Measurements from ENCODE around the gene KRT14. TPM values are rescaled to one million over a fixed set of nuclear protein-coding genes. Genes with fewer than 3 reads are reported as not detected.

Gene KRT14
- total and polyA plus RNA-seq, 2 of the 4 experiments (the other 2 are of a cell fraction), result not detected

DNA sequence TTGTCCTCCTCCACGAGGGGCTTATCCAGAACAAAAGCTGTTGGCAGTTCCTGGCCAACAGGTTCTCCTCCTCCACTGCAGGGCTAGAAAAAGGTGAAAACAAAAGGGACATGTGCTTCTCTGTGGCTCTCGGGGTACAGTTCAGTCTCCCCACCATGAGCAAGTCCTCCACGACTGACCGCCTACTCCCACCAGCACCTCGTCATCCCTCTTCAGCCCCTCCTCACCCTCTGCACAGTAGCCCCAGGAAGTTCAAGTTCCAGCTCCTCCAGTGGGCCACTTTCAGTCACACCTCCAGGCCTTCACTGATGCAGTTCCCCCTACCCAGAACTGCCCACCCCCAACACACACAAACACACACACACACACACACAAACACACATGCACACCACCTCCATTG, 34.2 kb downstream of the KRT14 start:
- dilution Hi-C loops (cut with HindIII; ENCODE audit: low sequenced_read_pairs, unreplicated experiment) (no loop called here), intact Hi-C loops (cut with micrococcal nuclease) (no loop called here), in situ Hi-C loops (cut with MboI; ENCODE audit: low sequenced_read_pairs) (loop anchor here (5.0 to 10.0 kb wide), 2 partner anchors 110 to 748 kb away; no protein-coding TSS in a partner anchor)
- Histone ChIP-seq H2BK15ac (ENCODE audit: low read depth, low read length) (no peak overlapping the region), H3K14ac (replicated peaks; ENCODE audit: low read depth, low read length) (no peak overlapping the region), H2AK9ac (replicated peaks; ENCODE audit: low read depth, low read length, poor library complexity) (no peak overlapping the region), H4K20me1 (ENCODE audit: insufficient read depth, low read length) (no peaks in the 10 kb centered on the region), H3K9ac (ENCODE audit: low read depth, low read length) (no peak overlapping the region), H2BK20ac (ENCODE audit: low read depth, low read length) (no peak overlapping the region), H2AK5ac (ENCODE audit: low read depth, low read length) (no peak overlapping the region), H3K36me3 (ENCODE audit: control insufficient read depth, insufficient read depth, low read length) (no peaks in the 10 kb centered on the region), H3K79me1 (ENCODE audit: low read depth in 1 of 2, low read length in 2 of 2) (no peaks in the 10 kb centered on the region), H3K4me1 (ENCODE audit: control insufficient read depth, insufficient read depth, low read length) (peaks cover 16% of the 10 kb centered on the region), H3K4ac (ENCODE audit: low read depth, low read length) (no peak overlapping the region), H3K4me3 (ENCODE audit: insufficient read depth, low read depth, low read length) (no peak overlapping the region), H3K18ac (ENCODE audit: low read depth, low read length) (no peak overlapping the region), H3K9me1 (ENCODE audit: insufficient read depth, low read length) (peaks cover 11% of the 10 kb centered on the region), H4K8ac (ENCODE audit: low read depth in 2 of 2, low read length in 2 of 2) (no peak overlapping the region), H2AFZ (replicated peaks; ENCODE audit: low read length, poor library complexity) (no peak overlapping the region), H3K56ac (ENCODE audit: extremely low read depth, insufficient read depth, low read length) (no peak overlapping the region), H3K9me3 (ENCODE audit: control insufficient read depth, insufficient read depth, low read length) (no peaks in the 10 kb centered on the region), H3K27ac (ENCODE audit: insufficient read depth, low read length) (no peak overlapping the region), H4K5ac (ENCODE audit: low read depth, low read length) (no peak overlapping the region), H3K4me2 (ENCODE audit: low read depth, low read length) (no peak overlapping the region), H2BK5ac (ENCODE audit: low read depth, low read length, poor library complexity, severe bottlenecking) (no peak overlapping the region), H3K27me3 (ENCODE audit: control insufficient read depth, insufficient read depth, low read length) (peaks cover 26% of the 10 kb centered on the region), H4K91ac (ENCODE audit: insufficient read depth, low read depth, low read length) (no peak overlapping the region), H3K23ac (ENCODE audit: low read depth, low read length) (no peak overlapping the region), H2BK120ac (ENCODE audit: low read depth, low read length) (no peak overlapping the region)
- WGBS, 2 experiments (ENCODE audit: extremely low coverage in 2 of 2, insufficient read length in 1 of 2), result 100% methylated on average over 3 of the region's 5 CpGs; no CpG with 5 or more reads in 1 of the 2 experiments
- no peak for TF ChIP-seq FOS (IDR thresholded peaks at IDR 0.05; ENCODE audit: low read depth, low read length)
- no peak for TF ChIP-seq RAD21 (IDR thresholded peaks at IDR 0.05; ENCODE audit: low read length)
- TF ChIP-seq BHLHE40 (IDR thresholded peaks at IDR 0.05; ENCODE audit: low read depth, low read length), result no peak
- no peak for TF ChIP-seq RFX5 (IDR thresholded peaks at IDR 0.05; ENCODE audit: low read depth, low read length)
- TF ChIP-seq CEBPB (IDR thresholded peaks at IDR 0.05; ENCODE audit: low read depth, low read length), result no peak
- no peak for TF ChIP-seq RCOR1 (IDR thresholded peaks at IDR 0.05; ENCODE audit: insufficient replicate concordance, low read length)
- TF ChIP-seq CHD1 (IDR thresholded peaks at IDR 0.05; ENCODE audit: low read depth, low read length), result no peak
- no peak for TF ChIP-seq POLR2A (IDR thresholded peaks at IDR 0.05; ENCODE audit: low read depth, low read length)
- TF ChIP-seq, protein P1, sequence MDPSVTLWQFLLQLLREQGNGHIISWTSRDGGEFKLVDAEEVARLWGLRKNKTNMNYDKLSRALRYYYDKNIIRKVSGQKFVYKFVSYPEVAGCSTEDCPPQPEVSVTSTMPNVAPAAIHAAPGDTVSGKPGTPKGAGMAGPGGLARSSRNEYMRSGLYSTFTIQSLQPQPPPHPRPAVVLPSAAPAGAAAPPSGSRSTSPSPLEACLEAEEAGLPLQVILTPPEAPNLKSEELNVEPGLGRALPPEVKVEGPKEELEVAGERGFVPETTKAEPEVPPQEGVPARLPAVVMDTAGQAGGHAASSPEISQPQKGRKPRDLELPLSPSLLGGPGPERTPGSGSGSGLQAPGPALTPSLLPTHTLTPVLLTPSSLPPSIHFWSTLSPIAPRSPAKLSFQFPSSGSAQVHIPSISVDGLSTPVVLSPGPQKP (IDR thresholded peaks at IDR 0.05; ENCODE audit: borderline replicate concordance, low read depth, low read length), result no peak
- TF ChIP-seq USF2 (IDR thresholded peaks at IDR 0.05; ENCODE audit: low read depth, low read length), result no peak
- TF ChIP-seq NFE2L2 (IDR thresholded peaks at IDR 0.05; ENCODE audit: low read depth, low read length), result no peak
- TF ChIP-seq CTCF (conservative IDR thresholded peaks at IDR 0.05; ENCODE audit: low read depth, low read length), result no peak
- TF ChIP-seq SMC3 (IDR thresholded peaks at IDR 0.05; ENCODE audit: low read depth, low read length), result no peak
- no peak for TF ChIP-seq MAZ (IDR thresholded peaks at IDR 0.05; ENCODE audit: borderline replicate concordance, low read depth, low read length)
- TF ChIP-seq MXI1 (IDR thresholded peaks at IDR 0.05; ENCODE audit: borderline replicate concordance, low read depth, low read length), result no peak
- no peak for TF ChIP-seq MAFK (IDR thresholded peaks at IDR 0.05; ENCODE audit: low read depth, low read length)
- no TSS peak for BruUV-seq (replicated peaks)
- DNase-seq (no peak), ATAC-seq (ENCODE audit: low read depth) (no peak)
- ChIA-PET POLR2A (ENCODE audit: unreplicated experiment) (no interaction called here), CTCF (interaction anchor here (1.1 to 2.1 kb wide), 2 partner anchors 58 to 96 kb away, joined by 3 to 7 read pairs; no protein-coding TSS in a partner anchor)

All from IMR-90 (cell line).